PFSK-1 (cell line): ENCODE measurements around the gene FAF1.

Source experiments
- SIN3A ChIP-seq: IDR thresholded peaks from 2 replicates; pipeline ENCODE4 v1.6.1; 2012; ENCODE audit warnings: mild to moderate bottlenecking, low read length, moderate library complexity, borderline replicate concordance; ENCODE audit not compliant: insufficient read depth
- TAF1 ChIP-seq: IDR thresholded peaks from 2 replicates; pipeline ENCODE4 v1.6.1; 2012; ENCODE audit warnings: low read length, control low read depth, borderline replicate concordance; ENCODE audit not compliant: insufficient read depth

GRCh38 chr1:50454911-50455310 is 505.2 kb downstream of the FAF1 start:
- TF ChIP-seq TAF1: no peak
- TF ChIP-seq SIN3A: no peak
